ENCODE results near the gene GXYLT1. TPM values are rescaled to one million over a fixed set of nuclear protein-coding genes. Genes with fewer than 3 reads are reported as not detected.

The GXYLT1 gene
- total RNA-seq, 1 donor from 2014 or later = 18.4 TPM

DNA sequence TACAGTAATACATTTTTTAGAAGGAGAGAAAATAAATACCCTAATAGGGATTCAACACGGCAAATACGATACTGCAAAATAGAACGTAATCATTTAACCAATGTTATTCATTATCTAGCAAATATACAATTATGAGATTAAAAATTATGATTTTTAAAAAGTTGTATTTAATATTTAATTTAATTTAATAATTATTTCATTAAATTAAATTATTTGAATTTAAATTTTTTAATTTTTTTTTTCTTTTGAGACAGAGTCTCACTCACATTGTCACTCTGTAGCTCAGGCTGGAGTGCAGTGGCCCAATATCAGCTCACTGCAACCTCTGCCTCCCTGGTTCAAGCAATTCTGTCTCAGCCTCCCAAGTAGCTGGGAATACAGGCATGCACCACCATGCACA is 42.0 kb downstream of the GXYLT1 start:
- Mint-ChIP-seq H3K9me3 (no peaks in the 10 kb centered on the region), H3K4me3 (no peak overlapping the region), H3K4me1 (peaks cover 4% of the 10 kb centered on the region), H3K36me3 (ENCODE audit: low read depth) (peaks cover 2% of the 10 kb centered on the region), H3K27ac (ENCODE audit: unreplicated experiment) (no peak overlapping the region), H3K27me3 (ENCODE audit: low read depth) (no peaks in the 10 kb centered on the region)
- DNase-seq (ENCODE audit: low read depth, low spot score) = no peak
- TF ChIP-seq, protein P1, sequence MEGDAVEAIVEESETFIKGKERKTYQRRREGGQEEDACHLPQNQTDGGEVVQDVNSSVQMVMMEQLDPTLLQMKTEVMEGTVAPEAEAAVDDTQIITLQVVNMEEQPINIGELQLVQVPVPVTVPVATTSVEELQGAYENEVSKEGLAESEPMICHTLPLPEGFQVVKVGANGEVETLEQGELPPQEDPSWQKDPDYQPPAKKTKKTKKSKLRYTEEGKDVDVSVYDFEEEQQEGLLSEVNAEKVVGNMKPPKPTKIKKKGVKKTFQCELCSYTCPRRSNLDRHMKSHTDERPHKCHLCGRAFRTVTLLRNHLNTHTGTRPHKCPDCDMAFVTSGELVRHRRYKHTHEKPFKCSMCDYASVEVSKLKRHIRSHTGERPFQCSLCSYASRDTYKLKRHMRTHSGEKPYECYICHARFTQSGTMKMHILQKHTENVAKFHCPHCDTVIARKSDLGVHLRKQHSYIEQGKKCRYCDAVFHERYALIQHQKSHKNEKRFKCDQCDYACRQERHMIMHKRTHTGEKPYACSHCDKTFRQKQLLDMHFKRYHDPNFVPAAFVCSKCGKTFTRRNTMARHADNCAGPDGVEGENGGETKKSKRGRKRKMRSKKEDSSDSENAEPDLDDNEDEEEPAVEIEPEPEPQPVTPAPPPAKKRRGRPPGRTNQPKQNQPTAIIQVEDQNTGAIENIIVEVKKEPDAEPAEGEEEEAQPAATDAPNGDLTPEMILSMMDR (conservative IDR thresholded peaks at IDR 0.05) = no peak

DNA sequence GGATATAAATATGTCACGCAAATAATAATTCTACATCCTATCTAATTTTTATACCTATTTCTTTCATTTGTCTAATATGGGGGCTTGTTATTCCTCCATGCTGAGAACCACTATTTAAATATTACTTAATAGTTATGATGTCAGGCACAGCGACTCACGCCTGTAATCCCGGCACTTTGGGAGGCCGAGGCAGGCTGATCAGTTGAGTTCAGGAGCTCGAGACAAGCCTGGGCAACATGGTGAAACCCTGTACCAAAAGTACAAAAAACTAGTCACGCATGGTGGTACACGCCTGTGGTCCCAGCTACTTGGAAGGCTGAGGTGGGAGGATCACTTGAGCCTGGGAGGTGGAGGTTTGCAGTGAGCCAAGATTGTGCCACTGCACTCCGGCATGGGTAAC is 45.2 kb downstream of the GXYLT1 start:
- DNase-seq (ENCODE audit: low read depth, low spot score) = no peak
- Mint-ChIP-seq H3K4me1 (peaks cover 14% of the 10 kb centered on the region), H3K27ac (ENCODE audit: unreplicated experiment) (no peak overlapping the region), H3K36me3 (ENCODE audit: low read depth) (peaks cover 15% of the 10 kb centered on the region), H3K4me3 (no peak overlapping the region), H3K9me3 (no peaks in the 10 kb centered on the region), H3K27me3 (ENCODE audit: low read depth) (no peaks in the 10 kb centered on the region)
- TF ChIP-seq, protein P1 (conservative IDR thresholded peaks at IDR 0.05) = no peak

DNA sequence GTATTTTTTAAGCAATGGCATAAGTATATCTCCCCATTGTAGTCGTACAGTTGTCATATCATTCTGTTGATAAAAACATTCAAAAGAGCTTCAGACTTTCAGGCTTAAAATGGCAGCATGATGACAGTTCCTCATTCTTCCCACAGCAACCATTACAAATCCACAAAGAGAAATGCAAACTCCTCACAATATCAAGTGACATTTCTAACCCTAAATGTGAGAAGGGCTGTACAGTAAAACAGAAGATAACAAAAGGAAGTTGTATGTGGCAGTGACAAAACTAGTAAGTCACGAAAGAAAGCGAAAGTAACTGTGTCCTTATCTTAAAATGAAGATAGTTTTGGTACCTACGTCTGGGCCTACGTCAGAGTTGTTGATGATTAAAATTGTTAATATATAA is 46.7 kb downstream of the GXYLT1 start:
- H3K4me1 Mint-ChIP-seq = peaks cover 14% of the 10 kb centered on the region

DNA sequence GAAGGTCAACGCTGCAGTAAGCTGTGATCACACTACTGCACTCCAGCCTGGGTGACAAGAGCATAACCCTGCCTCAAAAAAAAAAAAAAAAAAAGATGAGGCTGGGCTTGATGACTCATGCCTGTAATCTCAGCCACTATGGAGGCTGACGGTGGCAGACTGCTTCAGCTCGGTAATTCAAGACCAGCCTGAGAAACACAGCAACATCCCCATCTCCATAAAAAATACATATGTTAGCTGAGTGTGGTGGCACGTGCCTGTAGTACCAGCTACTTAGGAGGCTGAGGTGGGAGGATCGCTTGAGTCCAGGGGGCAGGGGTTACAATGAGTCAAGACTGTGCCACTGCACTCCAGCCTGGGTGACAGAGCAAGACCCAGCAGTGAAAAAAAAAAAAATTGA is 50.4 kb downstream of the GXYLT1 start:
- no peak for DNase-seq (ENCODE audit: low read depth, low spot score)
- Mint-ChIP-seq H3K27ac (ENCODE audit: unreplicated experiment) (no peak overlapping the region), H3K4me1 (peaks cover 29% of the 10 kb centered on the region), H3K36me3 (ENCODE audit: low read depth) (peaks cover 20% of the 10 kb centered on the region), H3K4me3 (no peak overlapping the region), H3K9me3 (no peaks in the 10 kb centered on the region), H3K27me3 (ENCODE audit: low read depth) (no peaks in the 10 kb centered on the region)
- TF ChIP-seq, protein P1 (conservative IDR thresholded peaks at IDR 0.05) = no peak

More for the DNA sequence above, 46.7 kb downstream of the GXYLT1 start:
- Mint-ChIP-seq H3K36me3 (ENCODE audit: low read depth) (peaks cover 15% of the 10 kb centered on the region), H3K27ac (ENCODE audit: unreplicated experiment) (no peak overlapping the region), H3K9me3 (no peaks in the 10 kb centered on the region), H3K27me3 (ENCODE audit: low read depth) (no peaks in the 10 kb centered on the region), H3K4me3 (no peak overlapping the region)
- no peak for DNase-seq (ENCODE audit: low read depth, low spot score)
- TF ChIP-seq, protein P1 (conservative IDR thresholded peaks at IDR 0.05) = no peak

DNA sequence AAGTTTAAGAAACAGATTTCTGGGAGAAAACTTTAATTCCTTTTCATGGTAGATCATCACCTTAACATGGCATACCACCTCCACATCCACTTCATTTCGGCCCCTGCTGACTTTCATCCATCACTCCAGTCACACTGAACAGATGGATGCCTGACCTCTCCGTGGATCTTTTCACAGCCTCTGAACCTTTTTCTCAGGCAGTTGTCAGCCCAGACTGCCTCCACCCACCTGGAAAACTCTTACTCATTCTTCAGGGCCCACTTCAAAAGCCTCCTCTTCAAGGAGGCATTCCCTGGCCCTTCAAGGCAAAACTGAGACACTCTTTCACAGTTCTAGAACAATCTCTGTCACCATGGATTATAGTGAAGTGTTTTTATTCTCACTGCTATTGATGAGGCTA is 52.9 kb downstream of the GXYLT1 start:
- H3K4me3 Mint-ChIP-seq = no peak overlapping the region
- H3K9me3 Mint-ChIP-seq = no peaks in the 10 kb centered on the region
- DNase-seq (ENCODE audit: low read depth, low spot score) = no peak
- peaks cover 19% of the 10 kb centered on the region for H3K4me1 Mint-ChIP-seq
- TF ChIP-seq, protein P1 (conservative IDR thresholded peaks at IDR 0.05) = no peak
- H3K27me3 Mint-ChIP-seq (ENCODE audit: low read depth) = no peaks in the 10 kb centered on the region
- peak overlapping the region; percentile 2 for H3K27ac Mint-ChIP-seq (ENCODE audit: unreplicated experiment)
- peaks cover 16% of the 10 kb centered on the region for H3K36me3 Mint-ChIP-seq (ENCODE audit: low read depth)

DNA sequence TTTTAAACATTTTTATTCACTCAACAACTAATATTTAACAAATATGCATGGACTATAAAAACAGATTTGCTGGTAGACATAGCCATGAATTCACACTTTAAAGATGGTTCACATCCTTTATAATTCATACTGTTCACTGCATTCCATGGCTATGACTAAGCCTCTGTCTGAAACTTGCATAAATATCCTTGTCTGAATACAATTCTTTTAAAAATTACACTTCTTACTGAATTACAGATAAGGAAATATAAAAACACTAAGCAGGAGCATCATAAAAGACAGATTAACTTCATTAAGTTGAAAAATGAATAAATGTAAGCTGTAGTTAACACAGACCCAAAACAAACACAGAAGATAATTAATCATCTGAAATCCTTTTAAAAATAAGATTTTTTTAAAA is 53.8 kb downstream of the GXYLT1 start:
- no peak overlapping the region for H3K4me3 Mint-ChIP-seq
- TF ChIP-seq, protein P1 (conservative IDR thresholded peaks at IDR 0.05) = no peak

More for the DNA sequence above, 53.8 kb downstream of the GXYLT1 start:
- no peak overlapping the region for H3K27ac Mint-ChIP-seq (ENCODE audit: unreplicated experiment)
- no peaks in the 10 kb centered on the region for H3K27me3 Mint-ChIP-seq (ENCODE audit: low read depth)
- peaks cover 15% of the 10 kb centered on the region for H3K4me1 Mint-ChIP-seq
- no peaks in the 10 kb centered on the region for H3K9me3 Mint-ChIP-seq
- H3K36me3 Mint-ChIP-seq (ENCODE audit: low read depth) = peaks cover 16% of the 10 kb centered on the region
- no peak for DNase-seq (ENCODE audit: low read depth, low spot score)

Measured in neural crest cell (in vitro differentiated cells).